Fibroblast of lung (primary cell): ENCODE results near the gene FGF9. TPM values are rescaled to one million over a fixed set of nuclear protein-coding genes. Genes with fewer than 3 reads are reported as not detected.
A peak's percentile ranks its signal among the peaks of the same experiment; 100 is the strongest.

Experiments used
- DNase-seq, 2 donors: peaks; one replicate each; pipeline versions ENCODE4 v3.0.0 to v3.0.0-alpha.2; 2010; ENCODE audit warnings: low read depth in 2 of 2
- H2AFZ ChIP-seq: 2 replicates; pipeline ENCODE4 v1.5.1; 2012; ENCODE audit warnings: low read length, control low read depth, inconsistent platforms
- H3K27ac ChIP-seq: 2 replicates; pipeline ENCODE4 v1.5.1; 2011; ENCODE audit warnings: low read length, control low read depth; ENCODE audit not compliant: insufficient read depth
- H3K27me3 ChIP-seq: 2 replicates; pipeline ENCODE4 v1.5.1; 2011; ENCODE audit warnings: mild to moderate bottlenecking, low read length; ENCODE audit not compliant: control insufficient read depth, insufficient read depth
- H3K36me3 ChIP-seq: 2 replicates; pipeline ENCODE4 v1.5.1; 2011; ENCODE audit warnings: low read length; ENCODE audit not compliant: control insufficient read depth, insufficient read depth
- H3K4me1 ChIP-seq: 2 replicates; pipeline ENCODE4 v1.5.1; 2011; ENCODE audit warnings: low read length; ENCODE audit not compliant: control insufficient read depth, insufficient read depth; ENCODE audit errors: extremely low read depth
- H3K4me2 ChIP-seq: 2 replicates; pipeline ENCODE4 v1.5.1; 2011; ENCODE audit warnings: low read length, control low read depth; ENCODE audit not compliant: insufficient read depth; ENCODE audit errors: extremely low read depth
- H3K4me3 ChIP-seq, 4 experiments: fragments of 200-600 bp in 1 of 4; sonication (generic) in 1 of 4; replicated peaks in 1 of 4; 2 replicates each; pipeline ENCODE4 v1.5.1; 2011 to 2016; ENCODE audit warnings: low read length in 4 of 4, low read depth in 3 of 4, mild to moderate bottlenecking in 3 of 4, control low read depth in 2 of 4, inconsistent platforms in 1 of 4, mixed read lengths in 1 of 4; ENCODE audit not compliant: insufficient read depth in 1 of 4; ENCODE audit errors: control extremely low read depth in 1 of 4
- H3K79me2 ChIP-seq: 2 replicates; pipeline ENCODE4 v1.5.1; 2012; ENCODE audit warnings: mild to moderate bottlenecking, low read length, inconsistent platforms; ENCODE audit not compliant: control insufficient read depth, insufficient read depth
- H3K9ac ChIP-seq: 2 replicates; pipeline ENCODE4 v1.5.1; 2011; ENCODE audit warnings: mild to moderate bottlenecking, low read length, control low read depth; ENCODE audit not compliant: insufficient read depth
- H3K9me3 ChIP-seq: 2 replicates; pipeline ENCODE4 v1.5.1; 2012; ENCODE audit warnings: low read depth, low read length; ENCODE audit not compliant: control insufficient read depth, insufficient read depth
- H4K20me1 ChIP-seq: 2 replicates; pipeline ENCODE4 v1.5.1; 2011; ENCODE audit warnings: low read length; ENCODE audit not compliant: control insufficient read depth, insufficient read depth; ENCODE audit errors: extremely low read depth
- EZH2 ChIP-seq: IDR thresholded peaks from 2 replicates; pipeline ENCODE4 v1.5.1; 2012; ENCODE audit warnings: low read length, control low read depth, mild to moderate bottlenecking; ENCODE audit errors: missing control alignments
- polyA plus RNA-seq, 2 donors: library from polyadenylated mRNA; depleted of rRNA in 1 of 2; stranded (reverse) in 1 of 2; unstranded in 1 of 2; fragments of >200 nt; gene quantifications; 2 replicates each; pipeline ENCODE4 v1.2.1, GENCODE V29; 2011 to 2012; ENCODE audit warnings: missing spikeins in 1 of 2
- total RNA-seq: library from RNA; depleted of rRNA; stranded (reverse); fragments of >200 nt; gene quantifications from 2 replicates; pipeline ENCODE4 v1.2.1, GENCODE V29; 2014
- TF ChIP-seq, protein P1 (sequence below), 2 donors: IDR thresholded peaks in 1 of 2; conservative IDR thresholded peaks in 1 of 2; 1 replicate in 1 of 2; 2 replicates in 1 of 2; pipeline ENCODE4 v1.5.1; 2011 to 2012; ENCODE audit warnings: low read length in 2 of 2, control low read depth in 1 of 2, inconsistent platforms in 1 of 2, low read depth in 1 of 2, mild to moderate bottlenecking in 1 of 2

Gene FGF9
- total and polyA plus RNA-seq, 2 donors (not counting 1 experiment from before 2014, with no cell fraction given), result 0.06 to 0.33 TPM

DNA sequence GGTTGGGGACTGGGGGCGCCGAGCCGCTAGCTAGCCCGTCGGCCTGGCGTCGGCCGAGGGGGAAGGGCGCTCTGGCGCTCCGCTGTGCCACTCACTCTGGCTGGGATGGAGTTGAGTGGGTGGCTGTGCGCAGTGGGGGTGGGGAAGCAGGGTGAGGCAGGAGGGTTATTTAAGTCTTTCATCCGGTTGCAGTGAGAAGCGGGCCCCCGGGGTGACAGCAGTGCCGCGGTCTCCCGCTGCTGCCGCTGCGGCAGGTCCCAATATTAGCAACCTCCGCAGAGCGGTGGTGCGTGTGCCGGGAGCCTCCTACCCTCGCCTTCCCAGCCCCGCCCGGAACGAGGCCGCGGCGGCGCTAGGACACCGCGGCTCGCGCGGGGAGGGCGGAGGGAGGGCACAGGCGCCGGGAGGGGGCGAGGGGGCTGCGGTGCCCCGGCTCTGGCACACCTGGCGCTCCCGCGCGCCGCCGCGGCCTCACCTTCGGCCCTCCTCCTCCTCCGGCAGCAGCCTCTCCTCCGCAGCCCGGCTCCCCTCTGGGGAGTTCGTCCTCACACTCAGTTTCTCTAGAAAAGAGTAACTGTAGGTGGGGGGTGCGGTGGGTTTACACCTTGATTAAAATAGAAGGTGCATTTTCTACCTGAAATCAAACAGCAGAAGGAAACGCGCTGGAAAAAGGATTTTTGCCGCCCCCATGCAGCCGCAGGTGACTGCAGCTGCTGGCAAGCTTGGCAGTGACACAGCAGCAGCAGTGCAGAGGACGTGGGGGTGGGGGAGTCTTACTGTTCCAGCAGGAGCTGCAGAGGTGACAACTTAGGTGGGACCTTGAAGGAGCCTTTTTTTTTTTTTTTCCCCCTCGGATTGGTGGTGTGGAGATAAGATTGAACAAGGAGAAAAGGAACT lies 4.5 kb downstream of the FGF9 start:
- no peaks in the 10 kb centered on the region for H4K20me1 ChIP-seq
- peaks cover 45% of the 10 kb centered on the region for H3K27me3 ChIP-seq
- H3K4me2 ChIP-seq, result peak overlapping the region; percentile 62
- H3K4me3 ChIP-seq, result peak overlapping the region in 1 of 4 experiments; percentile 30
- H3K79me2 ChIP-seq, result no peaks in the 10 kb centered on the region
- no peak overlapping the region for H3K9ac ChIP-seq
- no peaks in the 10 kb centered on the region for H3K4me1 ChIP-seq
- no peak overlapping the region for H2AFZ ChIP-seq
- H3K27ac ChIP-seq, result no peak overlapping the region
- H3K9me3 ChIP-seq, result no peaks in the 10 kb centered on the region
- H3K36me3 ChIP-seq, result no peaks in the 10 kb centered on the region
- TF ChIP-seq EZH2, result peak; percentile 92
- TF ChIP-seq, protein P1, sequence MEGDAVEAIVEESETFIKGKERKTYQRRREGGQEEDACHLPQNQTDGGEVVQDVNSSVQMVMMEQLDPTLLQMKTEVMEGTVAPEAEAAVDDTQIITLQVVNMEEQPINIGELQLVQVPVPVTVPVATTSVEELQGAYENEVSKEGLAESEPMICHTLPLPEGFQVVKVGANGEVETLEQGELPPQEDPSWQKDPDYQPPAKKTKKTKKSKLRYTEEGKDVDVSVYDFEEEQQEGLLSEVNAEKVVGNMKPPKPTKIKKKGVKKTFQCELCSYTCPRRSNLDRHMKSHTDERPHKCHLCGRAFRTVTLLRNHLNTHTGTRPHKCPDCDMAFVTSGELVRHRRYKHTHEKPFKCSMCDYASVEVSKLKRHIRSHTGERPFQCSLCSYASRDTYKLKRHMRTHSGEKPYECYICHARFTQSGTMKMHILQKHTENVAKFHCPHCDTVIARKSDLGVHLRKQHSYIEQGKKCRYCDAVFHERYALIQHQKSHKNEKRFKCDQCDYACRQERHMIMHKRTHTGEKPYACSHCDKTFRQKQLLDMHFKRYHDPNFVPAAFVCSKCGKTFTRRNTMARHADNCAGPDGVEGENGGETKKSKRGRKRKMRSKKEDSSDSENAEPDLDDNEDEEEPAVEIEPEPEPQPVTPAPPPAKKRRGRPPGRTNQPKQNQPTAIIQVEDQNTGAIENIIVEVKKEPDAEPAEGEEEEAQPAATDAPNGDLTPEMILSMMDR (conservative IDR thresholded peaks at IDR 0.05 in 1 of 2, IDR thresholded peaks at IDR 0.05 in 1 of 2; ENCODE audit: low read depth in 1 of 2, low read length in 2 of 2), result no peak
- DNase-seq, result no peak

DNA sequence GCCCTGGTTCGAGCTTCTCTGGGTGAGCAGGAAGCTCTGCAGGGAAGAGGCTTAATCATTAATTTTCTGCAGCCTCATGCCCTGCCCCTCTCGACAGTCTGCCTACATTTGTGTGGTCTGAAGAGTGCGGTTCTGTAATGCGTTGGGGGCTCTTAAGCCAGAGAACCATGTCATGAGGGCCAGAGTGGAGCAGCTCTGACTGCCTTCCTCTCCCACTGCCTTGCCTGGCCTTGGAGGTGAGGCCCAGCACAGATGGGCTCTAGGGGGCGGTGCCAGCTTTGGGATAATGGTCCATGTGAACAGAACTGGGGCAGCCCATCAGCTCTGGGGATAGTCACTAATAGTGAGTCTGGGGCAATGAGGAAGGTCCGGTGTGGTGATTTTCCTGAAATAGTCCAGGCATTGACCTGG lies 5.7 kb downstream of the FGF9 start:
- no peak for DNase-seq
- H2AFZ ChIP-seq, result no peak overlapping the region
- H3K4me3 ChIP-seq, result no peak overlapping the region
- H3K9ac ChIP-seq, result no peak overlapping the region
- TF ChIP-seq, protein P1 (conservative IDR thresholded peaks at IDR 0.05 in 1 of 2, IDR thresholded peaks at IDR 0.05 in 1 of 2; ENCODE audit: low read depth in 1 of 2, low read length in 2 of 2), result peak in 1 of 2 donors; percentile 2
- no peak for TF ChIP-seq EZH2
- H3K9me3 ChIP-seq, result no peaks in the 10 kb centered on the region
- H3K4me2 ChIP-seq, result no peak overlapping the region
- H4K20me1 ChIP-seq, result no peaks in the 10 kb centered on the region
- no peaks in the 10 kb centered on the region for H3K79me2 ChIP-seq
- no peak overlapping the region for H3K27ac ChIP-seq
- no peaks in the 10 kb centered on the region for H3K36me3 ChIP-seq
- H3K27me3 ChIP-seq, result peaks cover 43% of the 10 kb centered on the region
- no peaks in the 10 kb centered on the region for H3K4me1 ChIP-seq

DNA sequence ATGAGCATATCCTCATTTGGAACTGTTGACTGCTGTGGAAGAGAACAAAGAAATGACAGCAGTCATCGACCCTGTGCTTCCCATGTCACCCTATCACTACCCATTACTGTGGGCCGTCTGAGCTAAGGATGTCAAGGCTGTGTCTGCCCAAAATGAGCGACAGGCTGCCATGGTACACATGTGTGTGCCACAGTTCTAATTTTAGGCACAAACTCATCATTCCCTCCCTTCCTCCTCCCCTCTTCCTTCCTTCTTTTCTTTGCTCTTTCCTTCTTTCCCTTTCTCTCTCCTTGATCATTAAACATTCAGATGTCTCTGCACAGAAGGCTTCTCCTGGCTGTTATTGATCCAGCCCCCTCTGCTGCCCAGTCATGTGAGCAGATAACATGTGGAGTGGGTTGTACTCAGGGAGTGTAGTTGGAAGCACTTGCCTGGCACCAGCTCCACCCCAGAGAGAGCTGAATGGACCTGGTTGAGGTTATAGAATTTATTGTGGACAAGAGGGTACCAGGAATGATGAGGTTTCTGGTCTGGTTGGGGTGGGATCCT lies 6.3 kb downstream of the FGF9 start:
- H3K27me3 ChIP-seq, result peaks cover 37% of the 10 kb centered on the region
- H2AFZ ChIP-seq, result no peak overlapping the region
- no peaks in the 10 kb centered on the region for H3K79me2 ChIP-seq
- H3K36me3 ChIP-seq, result no peaks in the 10 kb centered on the region
- H3K9ac ChIP-seq, result no peak overlapping the region
- H3K4me2 ChIP-seq, result no peak overlapping the region
- no peak overlapping the region for H3K27ac ChIP-seq
- H3K4me3 ChIP-seq, result no peak overlapping the region
- no peak for DNase-seq
- TF ChIP-seq, protein P1 (conservative IDR thresholded peaks at IDR 0.05 in 1 of 2, IDR thresholded peaks at IDR 0.05 in 1 of 2; ENCODE audit: low read depth in 1 of 2, low read length in 2 of 2), result no peak
- no peak for TF ChIP-seq EZH2
- no peaks in the 10 kb centered on the region for H3K4me1 ChIP-seq
- H3K9me3 ChIP-seq, result no peaks in the 10 kb centered on the region
- H4K20me1 ChIP-seq, result no peaks in the 10 kb centered on the region
